HepG2 (cell line): ENCODE measurements around the gene LRRC27. TPM values are rescaled to one million over a fixed set of nuclear protein-coding genes. Genes with fewer than 3 reads are reported as not detected.
A peak's percentile ranks its signal among the peaks of the same experiment; 100 is the strongest.

Experiments
- ASH2L ChIP-seq: fragments of 300-600, 200-600 bp; sonication (generic); IDR thresholded peaks from 2 replicates; pipeline ENCODE4 v1.7.0; 2017; ENCODE audit warnings: low read depth, mild to moderate bottlenecking, moderate library complexity, mixed read lengths, low read length; ENCODE audit not compliant: insufficient read length
- ATF7 ChIP-seq, 2 experiments: fragments of 450-650 bp in 1 of 2; sonication (generic) in 1 of 2; formaldehyde crosslinking in 1 of 2; IDR thresholded peaks; 2 replicates each; pipeline versions ENCODE4 v1.4.0 to v1.6.1; 2016 to 2020; ENCODE audit warnings: antibody characterized with exemption in 1 of 2, mild to moderate bottlenecking in 1 of 2, missing genetic modification reagents in 1 of 2
- CC2D1A ChIP-seq: sonication (generic); formaldehyde crosslinking; IDR thresholded peaks from 2 replicates; pipeline ENCODE4 v1.8.1; 2023; ENCODE audit warnings: mild to moderate bottlenecking, missing genetic modification reagents
- CHD4 ChIP-seq: fragments of 200-600 bp; sonication (generic); IDR thresholded peaks from 2 replicates; pipeline ENCODE4 v1.7.0; 2017; ENCODE audit warnings: mild to moderate bottlenecking, low read length, borderline replicate concordance
- FOXP1 ChIP-seq, 2 experiments: fragments of 450-650 bp in 1 of 2; IDR thresholded peaks; 2 replicates each; pipeline ENCODE4 v1.6.1; 2017 to 2018; ENCODE audit warnings: antibody characterized with exemption in 1 of 2
- HNF1B ChIP-seq: sonication (generic); formaldehyde crosslinking; IDR thresholded peaks from 2 replicates; pipeline ENCODE4 v1.5.1; 2020; ENCODE audit warnings: mild to moderate bottlenecking, moderate library complexity, missing genetic modification reagents
- HNRNPL ChIP-seq: fragments of 200-400 bp; formaldehyde crosslinking; IDR thresholded peaks from 2 replicates; pipeline ENCODE4 v1.6.1; 2017; ENCODE audit warnings: mild to moderate bottlenecking, low read depth, low read length
- MXD4 ChIP-seq: IDR thresholded peaks from 2 replicates; pipeline ENCODE4 v1.6.1; 2016; ENCODE audit warnings: mild to moderate bottlenecking, missing biosample characterization, missing genetic modification reagents
- PRDM15 ChIP-seq: sonication (generic); formaldehyde crosslinking; IDR thresholded peaks from 2 replicates; pipeline ENCODE4 v1.4.0; 2020; ENCODE audit warnings: missing genetic modification reagents
- SIN3A ChIP-seq: IDR thresholded peaks from 2 replicates; pipeline ENCODE4 v1.6.1; 2011; ENCODE audit warnings: low read depth, mild to moderate bottlenecking, control low read depth, low read length, borderline replicate concordance
- SMC3 ChIP-seq: IDR thresholded peaks from 2 replicates; pipeline ENCODE4 v1.6.1; 2011; ENCODE audit warnings: low read length, improper control_type of control experiment
- SOX6 ChIP-seq, 2 experiments: fragments of 450-650 bp in 1 of 2; sonication (generic) in 1 of 2; formaldehyde crosslinking in 1 of 2; IDR thresholded peaks; 2 replicates each; pipeline versions ENCODE4 v1.4.0 to v1.6.1; 2017 to 2020; ENCODE audit warnings: antibody characterized with exemption in 1 of 2, mild to moderate bottlenecking in 1 of 2, missing genetic modification reagents in 1 of 2
- STAG1 ChIP-seq: sonication (generic); formaldehyde crosslinking; IDR thresholded peaks from 2 replicates; pipeline ENCODE4 v1.4.0; 2020; ENCODE audit warnings: missing genetic modification reagents
- ZMYM4 ChIP-seq: sonication (generic); formaldehyde crosslinking; IDR thresholded peaks from 2 replicates; pipeline ENCODE4 v1.8.1; 2023; ENCODE audit warnings: mild to moderate bottlenecking, missing genetic modification reagents
- ZNF230 ChIP-seq: sonication (generic); formaldehyde crosslinking; IDR thresholded peaks from 2 replicates; pipeline ENCODE4 v1.4.0; 2020; ENCODE audit warnings: mild to moderate bottlenecking, missing genetic modification reagents
- ZNF260 ChIP-seq: sonication (generic); formaldehyde crosslinking; IDR thresholded peaks from 2 replicates; pipeline ENCODE4 v1.4.0; 2020; ENCODE audit warnings: missing genetic modification reagents, low read depth, mild to moderate bottlenecking, borderline replicate concordance
- ZNF598 ChIP-seq: sonication (generic); formaldehyde crosslinking; IDR thresholded peaks from 2 replicates; pipeline ENCODE4 v1.5.1; 2020; ENCODE audit warnings: mild to moderate bottlenecking, missing genetic modification reagents, borderline replicate concordance
- ZNF770 ChIP-seq: sonication (generic); formaldehyde crosslinking; IDR thresholded peaks from 2 replicates; pipeline ENCODE4 v1.5.0; 2020; ENCODE audit warnings: mild to moderate bottlenecking, missing genetic modification reagents
- ZXDC ChIP-seq: sonication (generic); formaldehyde crosslinking; IDR thresholded peaks from 2 replicates; pipeline ENCODE4 v1.5.0; 2020; ENCODE audit warnings: mild to moderate bottlenecking, missing genetic modification reagents
- polyA plus RNA-seq, 8 experiments: library from polyadenylated mRNA; depleted of rRNA in 3 of 8; stranded (reverse) in 7 of 8; unstranded in 1 of 8; fragments of >200 nt; fragmentation: Illumina TruSeq in 4 of 8; extraction: Trizol in 4 of 8; gene quantifications; 2 replicates each; pipeline versions ENCODE4 v1.2.1 to v1.2.3, GENCODE V29; 2011 to 2016; ENCODE audit warnings: low read depth in 4 of 8, missing spikeins in 1 of 8, mixed read lengths in 1 of 8; ENCODE audit not compliant: insufficient read depth in 1 of 8
- total RNA-seq, 5 experiments: library from RNA; depleted of rRNA; stranded (reverse); fragments of >200 nt; fragmentation: Illumina TruSeq; extraction: Trizol; gene quantifications; 2 replicates each; pipeline ENCODE4 v1.2.3, GENCODE V29; 2016; ENCODE audit warnings: low read depth in 1 of 5

LRRC27 gene
- total and polyA plus RNA-seq, 2 of the 13 experiments (the other 11 are each of a cell fraction or from before 2014, with no cell fraction given), result 4.2 to 4.6 TPM

GRCh38 chr10:132392184-132392800 is 60.3 kb downstream of the LRRC27 start (continued):
- no peak for TF ChIP-seq HNF1B (CRISPR knock-in tag)
- peak; percentile 18; the same call in 1 of the 2 replicates for TF ChIP-seq ATF7 (IDR thresholded peaks at IDR 0.05)
- no peak for TF ChIP-seq ATF7 (CRISPR knock-in tag; IDR thresholded peaks at IDR 0.05)
- TF ChIP-seq ZMYM4 (CRISPR knock-in tag), result no peak
- TF ChIP-seq CHD4, result no peak
- TF ChIP-seq SMC3, result no peak
- no peak for TF ChIP-seq ZNF230 (CRISPR knock-in tag)
- no peak for TF ChIP-seq ASH2L
- no peak for TF ChIP-seq ZXDC (CRISPR knock-in tag)
- TF ChIP-seq SOX6 (IDR thresholded peaks at IDR 0.05), result peak; percentile 81; the same call in 1 of the 2 replicates
- TF ChIP-seq SOX6 (CRISPR knock-in tag; IDR thresholded peaks at IDR 0.05), result no peak
- TF ChIP-seq ZNF598 (CRISPR knock-in tag), result no peak
- no peak for TF ChIP-seq STAG1
- no peak for TF ChIP-seq ZNF770 (CRISPR knock-in tag)
- TF ChIP-seq ZNF260 (CRISPR knock-in tag), result no peak
- TF ChIP-seq CC2D1A (CRISPR knock-in tag), result no peak
- TF ChIP-seq FOXP1 (IDR thresholded peaks at IDR 0.05), result 0 out of 2 replicates have a peak, but pooled peaks have one; percentile 28
- no peak for TF ChIP-seq FOXP1 (CRISPR knock-in tag; IDR thresholded peaks at IDR 0.05)
- no peak for TF ChIP-seq PRDM15 (CRISPR knock-in tag)
- TF ChIP-seq MXD4 (CRISPR knock-in tag), result no peak
- TF ChIP-seq SIN3A, result no peak
- no peak for TF ChIP-seq HNRNPL
